OCI-LY7 (cell line): ENCODE results near the gene NFATC1. TPM values are rescaled to one million over a fixed set of nuclear protein-coding genes. Genes with fewer than 3 reads are reported as not detected.

Experiments used
- BruUV-seq: library from RNA; stranded (reverse); fragments of 400-500 nt; replicated peaks from 2 replicates; lab custom pipeline; 2021; lab: Mats Ljungman, UMichigan
- CTCF ChIA-PET: fragments of 300-600 bp; sonication (Branson Sonifier 250); formaldehyde crosslinking; loops from one replicate; lab custom pipeline; 2022; ENCODE audit warnings: antibody characterized with exemption; ENCODE audit not compliant: unreplicated experiment; lab: Charles Lee
- POLR2A ChIA-PET: fragments of 300-600 bp; sonication (Branson Sonifier 250); formaldehyde crosslinking; loops from one replicate; lab custom pipeline; 2022; ENCODE audit warnings: antibody characterized with exemption; lab: Charles Lee
- DNase-seq: peaks from one replicate; pipeline ENCODE4 v3.0.0-alpha.2; 2015; ENCODE audit warnings: low spot score
- H2AFZ ChIP-seq: fragments of 200-600 bp; sonication (generic), shearing (Covaris generic); 2 replicates; pipeline ENCODE4 v1.6.1; 2014; ENCODE audit warnings: mild to moderate bottlenecking, antibody characterized with exemption, low read length, moderate library complexity
- H3K27ac ChIP-seq: fragments of 200-600 bp; sonication (generic); 2 replicates; pipeline ENCODE4 v1.5.1; 2014; ENCODE audit warnings: mixed run types, low read depth, mild to moderate bottlenecking, moderate library complexity, low read length, inconsistent platforms; ENCODE audit not compliant: poor library complexity, severe bottlenecking
- H3K36me3 ChIP-seq: fragments of 200-600 bp; sonication (generic); 2 replicates; pipeline ENCODE4 v1.6.1; 2014; ENCODE audit warnings: mild to moderate bottlenecking, antibody characterized with exemption, low read length, moderate library complexity, mixed read lengths; ENCODE audit not compliant: insufficient read depth
- H3K4me1 ChIP-seq: fragments of 200-600 bp; sonication (generic); 2 replicates; pipeline ENCODE4 v1.5.1; 2014; ENCODE audit warnings: mild to moderate bottlenecking, low read length; ENCODE audit not compliant: insufficient read depth, poor library complexity, severe bottlenecking
- H3K4me2 ChIP-seq: fragments of 200-600 bp; sonication (generic); 2 replicates; pipeline ENCODE4 v1.6.1; 2014; ENCODE audit warnings: mild to moderate bottlenecking, low read length
- H3K4me3 ChIP-seq: fragments of 200-600 bp; sonication (generic); 2 replicates; pipeline ENCODE4 v1.5.1; 2014; ENCODE audit warnings: mild to moderate bottlenecking, low read depth, low read length; ENCODE audit not compliant: poor library complexity, severe bottlenecking
- H3K79me2 ChIP-seq: fragments of 200-600 bp; sonication (generic); 2 replicates; pipeline ENCODE4 v1.6.1; 2016; ENCODE audit warnings: low read depth, mild to moderate bottlenecking, low read length, moderate library complexity, mixed read lengths; ENCODE audit not compliant: insufficient read depth
- H3K9me2 ChIP-seq: fragments of 200-600 bp; sonication (generic); 2 replicates; pipeline ENCODE4 v1.6.1; 2016; ENCODE audit warnings: mild to moderate bottlenecking, low read length, mixed read lengths; ENCODE audit not compliant: insufficient read depth
- H3K9me3 ChIP-seq: fragments of 200-600 bp; sonication (generic); 2 replicates; pipeline ENCODE4 v1.6.1; 2014; ENCODE audit warnings: mild to moderate bottlenecking, mixed run types, low read length, mixed read lengths
- H4K20me1 ChIP-seq: fragments of 200-600 bp; sonication (generic); 2 replicates; pipeline ENCODE4 v1.6.1; 2014; ENCODE audit warnings: mild to moderate bottlenecking, antibody characterized with exemption, low read length, moderate library complexity, mixed read lengths; ENCODE audit not compliant: insufficient read depth
- EZH2phosphoT487 ChIP-seq: fragments of 200-600 bp; sonication (generic); IDR thresholded peaks from 2 replicates; pipeline ENCODE4 v1.6.1; 2018; ENCODE audit warnings: low read depth, borderline replicate concordance, mild to moderate bottlenecking, mixed run types, antibody characterized with exemption, low read length, moderate library complexity, mixed read lengths
- intact Hi-C: fragments of 100-400 bp; cut with micrococcal nuclease; formaldehyde crosslinking; loops from one replicate; pipeline ENCODE4 v1.10.0; 2022; ENCODE audit not compliant: unreplicated experiment
- total RNA-seq, 2 experiments: library from RNA; depleted of rRNA in 1 of 2; stranded (reverse); fragments of >200 nt in 1 of 2; shearing (Covaris generic) in 1 of 2; gene quantifications; 2 replicates each; pipeline ENCODE4 v1.2.3, GENCODE V29; 2014 to 2022
- TF ChIP-seq, protein P1 (sequence below): fragments of 200-600 bp; sonication (generic); conservative IDR thresholded peaks from 2 replicates; pipeline ENCODE4 v1.5.1; 2014; ENCODE audit warnings: mild to moderate bottlenecking, antibody characterized with exemption, low read length, moderate library complexity, mixed read lengths

The NFATC1 gene
- total RNA-seq, 2 experiments from 2014 or later = 23.6 to 50.4 TPM

DNA sequence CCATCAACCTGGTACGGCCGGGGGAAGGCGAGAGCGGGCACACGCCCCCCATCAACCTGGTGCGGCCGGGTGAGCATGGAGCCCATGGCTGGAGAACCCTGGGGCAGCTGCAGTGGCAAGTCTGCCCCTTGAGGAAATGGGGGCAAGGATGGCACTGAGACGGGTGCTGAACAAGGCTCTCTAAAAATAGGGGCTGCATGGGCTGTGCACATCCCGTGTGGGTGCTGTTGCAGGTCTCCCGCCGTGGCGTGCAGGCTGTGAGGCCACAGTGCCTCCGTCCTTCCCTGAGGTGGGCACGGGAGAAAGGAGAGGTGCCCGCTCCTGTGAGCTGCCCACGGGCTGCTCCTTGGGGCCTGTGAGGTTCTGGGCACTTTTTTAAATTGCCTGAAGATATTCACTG, 99.2 kb downstream of the NFATC1 start:
- POLR2A ChIA-PET = no interaction called here

DNA sequence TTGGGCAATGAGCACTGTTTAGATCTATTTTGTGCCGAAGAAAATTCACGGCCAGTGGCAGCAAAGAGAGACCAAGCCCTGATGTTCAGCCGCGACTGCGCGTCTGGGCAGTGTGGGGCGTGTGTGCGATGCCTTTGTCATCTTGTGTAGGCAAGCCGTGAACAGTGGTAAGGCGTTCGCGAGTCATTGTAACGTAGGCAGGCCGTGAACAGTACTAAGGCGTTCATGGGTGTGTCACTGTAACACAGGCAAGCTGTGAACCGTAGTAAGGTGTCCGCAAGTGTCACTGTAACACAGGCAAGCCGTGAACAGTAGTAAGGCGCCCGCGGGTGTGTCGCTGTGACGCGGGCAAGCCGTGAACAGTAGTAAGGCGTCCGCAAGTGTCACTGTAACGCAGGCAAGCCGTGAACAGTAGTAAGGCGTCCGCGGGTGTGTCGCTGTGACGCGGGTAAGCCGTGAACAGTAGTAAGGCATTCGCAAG, 99.9 kb downstream of the NFATC1 start:
- H3K9me2 ChIP-seq = no peaks in the 10 kb centered on the region
- peaks cover 48% of the 10 kb centered on the region for H3K36me3 ChIP-seq
- no peaks in the 10 kb centered on the region for H4K20me1 ChIP-seq
- no peaks in the 10 kb centered on the region for H3K4me1 ChIP-seq
- peaks cover 19% of the 10 kb centered on the region; the same call in 1 of the 2 replicates for H3K9me3 ChIP-seq
- no peak overlapping the region for H3K4me3 ChIP-seq
- POLR2A ChIA-PET = no interaction called here
- no peak for DNase-seq
- H3K79me2 ChIP-seq = no peaks in the 10 kb centered on the region
- H3K27ac ChIP-seq = no peak overlapping the region
- no peak overlapping the region for H3K4me2 ChIP-seq
- TF ChIP-seq, protein P1, sequence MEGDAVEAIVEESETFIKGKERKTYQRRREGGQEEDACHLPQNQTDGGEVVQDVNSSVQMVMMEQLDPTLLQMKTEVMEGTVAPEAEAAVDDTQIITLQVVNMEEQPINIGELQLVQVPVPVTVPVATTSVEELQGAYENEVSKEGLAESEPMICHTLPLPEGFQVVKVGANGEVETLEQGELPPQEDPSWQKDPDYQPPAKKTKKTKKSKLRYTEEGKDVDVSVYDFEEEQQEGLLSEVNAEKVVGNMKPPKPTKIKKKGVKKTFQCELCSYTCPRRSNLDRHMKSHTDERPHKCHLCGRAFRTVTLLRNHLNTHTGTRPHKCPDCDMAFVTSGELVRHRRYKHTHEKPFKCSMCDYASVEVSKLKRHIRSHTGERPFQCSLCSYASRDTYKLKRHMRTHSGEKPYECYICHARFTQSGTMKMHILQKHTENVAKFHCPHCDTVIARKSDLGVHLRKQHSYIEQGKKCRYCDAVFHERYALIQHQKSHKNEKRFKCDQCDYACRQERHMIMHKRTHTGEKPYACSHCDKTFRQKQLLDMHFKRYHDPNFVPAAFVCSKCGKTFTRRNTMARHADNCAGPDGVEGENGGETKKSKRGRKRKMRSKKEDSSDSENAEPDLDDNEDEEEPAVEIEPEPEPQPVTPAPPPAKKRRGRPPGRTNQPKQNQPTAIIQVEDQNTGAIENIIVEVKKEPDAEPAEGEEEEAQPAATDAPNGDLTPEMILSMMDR = no peak
- no peak for TF ChIP-seq EZH2phosphoT487
- no TSS peak for BruUV-seq
- CTCF ChIA-PET = no interaction called here
- intact Hi-C loops = no loop called here
- no peak overlapping the region for H2AFZ ChIP-seq

More for the DNA sequence above, 99.2 kb downstream of the NFATC1 start:
- Histone ChIP-seq H3K4me2 (no peak overlapping the region), H3K4me1 (no peaks in the 10 kb centered on the region), H3K4me3 (no peak overlapping the region), H3K27ac (no peak overlapping the region), H3K79me2 (no peaks in the 10 kb centered on the region), H2AFZ (no peak overlapping the region), H3K36me3 (peaks cover 46% of the 10 kb centered on the region), H4K20me1 (no peaks in the 10 kb centered on the region), H3K9me2 (no peaks in the 10 kb centered on the region), H3K9me3 (peaks cover 16% of the 10 kb centered on the region; the same call in 1 of the 2 replicates)
- CTCF ChIA-PET = no interaction called here
- TF ChIP-seq, protein P1 = no peak
- no peak for TF ChIP-seq EZH2phosphoT487
- no peak for DNase-seq
- intact Hi-C loops = no loop called here
- no TSS peak for BruUV-seq

DNA sequence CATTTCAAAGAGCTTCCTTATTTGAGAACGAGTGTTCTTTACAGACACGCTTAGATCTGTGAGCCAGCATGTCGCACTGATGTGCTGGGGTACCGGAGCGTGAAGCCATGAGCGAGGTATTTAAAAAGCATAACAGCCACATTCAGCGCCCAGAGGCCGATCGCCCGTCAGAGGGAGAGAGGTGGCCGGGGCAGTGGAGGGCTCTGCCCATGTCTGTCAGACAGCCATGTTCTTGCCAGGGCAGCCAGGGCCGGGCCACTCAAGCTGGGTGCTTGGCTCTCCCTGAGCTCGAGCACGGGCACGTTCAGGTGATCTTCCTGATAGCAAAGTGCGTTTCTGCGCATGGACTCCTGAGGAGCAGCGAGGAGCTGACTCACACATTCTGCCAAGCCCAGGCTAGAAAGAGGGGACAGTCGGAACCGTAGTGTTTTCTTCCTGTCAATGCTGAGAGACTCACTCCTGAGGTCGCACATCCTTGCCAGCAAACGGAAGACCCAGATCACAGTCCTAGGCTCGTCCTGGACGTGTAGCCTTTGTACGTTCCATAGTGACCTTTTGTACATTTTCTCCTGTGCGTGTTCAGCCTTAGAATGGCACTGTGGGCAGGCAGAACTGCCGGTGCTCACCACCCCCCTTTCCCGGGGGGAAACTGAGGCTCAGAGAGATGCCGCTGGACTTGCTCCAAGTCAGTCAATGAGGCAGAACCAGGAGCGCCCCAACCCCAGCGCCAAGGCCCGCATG, 100.7 kb downstream of the NFATC1 start:
- no peaks in the 10 kb centered on the region for H3K4me1 ChIP-seq
- intact Hi-C loops = no loop called here
- no peak for DNase-seq
- no TSS peak for BruUV-seq
- no peak overlapping the region for H3K4me3 ChIP-seq
- no peak overlapping the region for H3K27ac ChIP-seq
- peaks cover 48% of the 10 kb centered on the region for H3K36me3 ChIP-seq
- POLR2A ChIA-PET = no interaction called here
- H3K4me2 ChIP-seq = peak overlapping the region; percentile 39; the same call in 1 of the 2 replicates
- TF ChIP-seq, protein P1 = no peak
- TF ChIP-seq EZH2phosphoT487 = no peak
- H2AFZ ChIP-seq = no peak overlapping the region
- CTCF ChIA-PET = no interaction called here
- H3K79me2 ChIP-seq = no peaks in the 10 kb centered on the region
- no peaks in the 10 kb centered on the region for H4K20me1 ChIP-seq
- no peaks in the 10 kb centered on the region for H3K9me2 ChIP-seq
- peaks cover 19% of the 10 kb centered on the region; the same call in 1 of the 2 replicates for H3K9me3 ChIP-seq
